GM12891 (cell line): ENCODE measurements around the gene OR52I1.

Source experiments
- POLR2A ChIP-seq: IDR thresholded peaks from 2 replicates; pipeline ENCODE4 v1.6.1; 2011; ENCODE audit warnings: low read depth, low read length, control low read depth
- TAF1 ChIP-seq: IDR thresholded peaks from 2 replicates; pipeline ENCODE4 v1.6.1; 2011; ENCODE audit warnings: low read depth, low read length, control low read depth

DNA sequence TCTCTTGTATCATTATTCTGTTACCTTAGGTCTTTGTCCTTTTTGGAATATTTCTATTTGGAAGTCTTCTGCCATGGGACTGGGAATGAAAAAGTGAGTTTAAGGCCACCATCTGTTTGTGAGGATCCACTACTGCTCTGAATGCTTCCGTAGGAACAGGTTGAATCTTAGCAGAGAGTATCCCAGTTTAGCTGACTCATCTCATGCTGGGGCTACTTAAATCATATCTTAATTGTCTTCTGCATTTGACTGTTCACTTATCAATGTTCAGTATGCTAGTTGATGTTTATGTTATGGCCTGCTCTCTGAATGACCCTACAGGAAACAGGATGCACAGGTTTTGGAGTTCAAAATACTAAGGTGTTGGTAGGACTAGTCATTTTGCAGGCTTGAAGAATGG lies 13.7 kb upstream of the OR52I1 start:
- TF ChIP-seq POLR2A, result no peak
- TF ChIP-seq TAF1, result no peak
